Lung (tissue), 12 donors: ENCODE data around the gene CRTC3. TPM values are rescaled to one million over a fixed set of nuclear protein-coding genes. Genes with fewer than 3 reads are reported as not detected.

Experiments used
- ATAC-seq: fragments of 200-7000 bp; cut with Tn5 transposase; one replicate; pipeline ENCODE4 v1.9.1; 2020; ENCODE audit warnings: moderate number of reproducible peaks; ENCODE audit not compliant: insufficient read depth, low FRiP score
- DNase-seq, 3 donors: peaks; one replicate each; pipeline ENCODE4 v3.0.0-alpha.2; 2013 to 2017
- H3K27ac ChIP-seq, 2 donors: one replicate each; pipeline ENCODE4 v1.5.1; 2013; ENCODE audit warnings: mild to moderate bottlenecking in 2 of 2, moderate library complexity in 2 of 2, control low read depth in 1 of 2, inconsistent platforms in 1 of 2, low read depth in 1 of 2, low read length in 1 of 2
- H3K27me3 ChIP-seq, 3 donors: one replicate each; pipeline ENCODE4 v1.5.1; 2013; ENCODE audit warnings: low read length in 2 of 3; ENCODE audit not compliant: control insufficient read depth in 3 of 3, insufficient read depth in 3 of 3
- H3K36me3 ChIP-seq, 4 donors: one replicate each; pipeline ENCODE4 v1.5.1; 2013; ENCODE audit warnings: low read length in 4 of 4, mild to moderate bottlenecking in 1 of 4, moderate library complexity in 1 of 4; ENCODE audit not compliant: control insufficient read depth in 4 of 4, insufficient read depth in 4 of 4
- H3K4me1 ChIP-seq, 5 donors: one replicate each; pipeline ENCODE4 v1.5.1; 2013; ENCODE audit warnings: low read length in 5 of 5, mild to moderate bottlenecking in 2 of 5, moderate library complexity in 1 of 5; ENCODE audit not compliant: control insufficient read depth in 5 of 5, insufficient read depth in 5 of 5
- H3K4me3 ChIP-seq: one replicate; pipeline ENCODE4 v1.5.1; 2013; ENCODE audit warnings: mild to moderate bottlenecking, control low read depth, moderate library complexity
- H3K9ac ChIP-seq, 2 donors: one replicate each; pipeline ENCODE4 v1.5.1; 2013; ENCODE audit warnings: low read length in 2 of 2, control low read depth in 1 of 2; ENCODE audit not compliant: insufficient read depth in 1 of 2
- H3K9me3 ChIP-seq, 4 donors: one replicate each; pipeline ENCODE4 v1.5.1; 2013; ENCODE audit warnings: low read length in 3 of 4, mild to moderate bottlenecking in 1 of 4, moderate library complexity in 1 of 4; ENCODE audit not compliant: control insufficient read depth in 4 of 4, insufficient read depth in 3 of 4
- CTCF ChIP-seq: IDR thresholded peaks from 2 replicates; pipeline ENCODE4 v1.5.1; 2012; ENCODE audit warnings: mild to moderate bottlenecking; ENCODE audit errors: control extremely low read depth, extremely low read depth
- WGBS, 2 donors: extraction: QIAGEN DNeasy Blood & Tissue Kit; methylation state at CpG; one replicate each; pipeline ENCODE4 v1.1.7; 2013; 5-methylcytosine and 5-hydroxymethylcytosine counted together
- polyA plus RNA-seq, 2 donors: library from polyadenylated mRNA; stranded (reverse); fragments of 200-250 nt; gene quantifications; one replicate each; pipeline ENCODE4 v1.2.1, GENCODE V29; 2013
- total RNA-seq, 2 donors: library from RNA; depleted of rRNA in 1 of 2; stranded (reverse); fragments of >200 nt in 1 of 2; gene quantifications; one replicate each; pipeline ENCODE4 v1.2.1, GENCODE V29; 2014 to 2021
- donor health status: control.
- donor health status: control.
- donor health status: Bipolar disorder and iron deficiency.
- donor health status: healthy.
- donor health status: DM: yes; HTN: yes; CAD: no.

CRTC3 gene
- total and polyA plus RNA-seq, 4 donors, result 12.0 to 47.9 (median 28.2) TPM

DNA sequence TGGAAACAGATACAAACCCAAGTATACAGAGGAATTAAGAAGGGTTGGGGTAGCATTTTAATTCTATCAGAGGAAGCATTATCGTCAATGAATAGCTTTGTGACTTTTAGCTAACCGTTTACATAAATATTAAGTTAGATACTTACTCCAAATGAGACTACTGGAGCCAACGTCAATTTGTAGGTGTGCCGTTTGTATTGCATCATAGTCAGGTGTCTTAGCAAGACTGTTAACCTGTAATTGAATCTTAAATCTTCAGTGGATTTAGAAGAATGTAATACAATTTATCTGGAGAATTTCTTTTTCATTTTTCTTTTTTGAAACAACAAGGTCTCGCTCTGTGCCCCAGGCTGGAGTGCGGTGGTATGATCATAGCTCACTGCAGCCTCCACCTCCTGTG lies 55.1 kb downstream of the CRTC3 start:
- Histone ChIP-seq H3K27me3 (no peaks in the 10 kb centered on the region), H3K9me3 (no peaks in the 10 kb centered on the region), H3K36me3 (peaks cover 0 to 2% (median 0%) of the 10 kb centered on the region in 4 donors), H3K9ac (no peak overlapping the region), H3K4me1 (peaks cover 3 to 15% (median 8%) of the 10 kb centered on the region in 5 donors), H3K4me3 (no peak overlapping the region), H3K27ac (no peak overlapping the region)
- no peak for ATAC-seq
- 70 to 73% methylated on average over 6 of the region's 6 CpGs for WGBS, 2 donors
- TF ChIP-seq CTCF, result no peak
- DNase-seq, result no peak

- DNase-seq (no peak), ATAC-seq (no peak)
- Histone ChIP-seq H3K4me1 (peaks cover 3 to 15% (median 7%) of the 10 kb centered on the region in 5 donors), H3K36me3 (peaks cover 0 to 2% (median 0%) of the 10 kb centered on the region in 4 donors), H3K9me3 (no peaks in the 10 kb centered on the region), H3K27me3 (no peaks in the 10 kb centered on the region), H3K9ac (no peak overlapping the region), H3K27ac (peak overlapping the region in 1 of 2 donors; percentile 34), H3K4me3 (no peak overlapping the region)
- WGBS, 2 donors, result 83 to 86% methylated on average over 4 of the region's 4 CpGs
- TF ChIP-seq CTCF, result no peak
These were observed 56.1 kb downstream of the CRTC3 start for GRCh38 chr15:90585863-90586262.

DNA sequence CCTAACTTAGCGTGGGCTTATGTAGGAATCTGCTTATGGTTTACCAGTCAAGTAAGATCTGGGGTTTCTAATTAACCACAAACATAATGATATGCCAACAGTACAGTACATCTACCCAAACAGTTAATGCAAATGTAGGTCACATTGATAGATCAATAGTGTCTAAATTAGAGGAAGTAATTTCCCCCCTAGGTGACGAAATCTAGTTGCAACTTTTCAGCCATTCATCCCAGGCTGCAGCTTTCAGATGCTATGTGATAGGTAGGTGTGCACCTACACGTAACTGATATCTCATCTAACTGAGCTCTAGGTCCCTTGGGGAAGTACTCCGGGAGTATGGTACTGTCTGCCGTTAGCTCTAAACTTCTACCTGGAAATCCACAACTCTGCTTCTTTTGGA lies 57.2 kb downstream of the CRTC3 start:
- no peak for DNase-seq
- Histone ChIP-seq H3K27ac (no peak overlapping the region), H3K9ac (no peak overlapping the region), H3K4me1 (peaks cover 3 to 15% (median 9%) of the 10 kb centered on the region in 5 donors), H3K36me3 (peaks cover 0 to 2% (median 0%) of the 10 kb centered on the region in 4 donors), H3K9me3 (no peaks in the 10 kb centered on the region), H3K27me3 (no peaks in the 10 kb centered on the region), H3K4me3 (no peak overlapping the region)
- TF ChIP-seq CTCF, result no peak
- no peak for ATAC-seq
- WGBS, 2 donors, result 78 to 90% methylated on average over 5 of the region's 5 CpGs

GRCh38 chr15:90588427-90588826 lies 58.7 kb downstream of the CRTC3 start:
- no peak overlapping the region for H3K27ac ChIP-seq
- peaks cover 4 to 27% (median 6%) of the 10 kb centered on the region in 5 donors for H3K4me1 ChIP-seq
- H3K36me3 ChIP-seq, result no peaks in the 10 kb centered on the region
- no peaks in the 10 kb centered on the region for H3K9me3 ChIP-seq
- H3K9ac ChIP-seq, result no peak overlapping the region
- WGBS, 2 donors, result 70 to 81% methylated on average over 5 of the region's 5 CpGs
- TF ChIP-seq CTCF, result no peak
- H3K27me3 ChIP-seq, result no peaks in the 10 kb centered on the region
- ATAC-seq (no peak), DNase-seq (no peak)
- H3K4me3 ChIP-seq, result no peak overlapping the region
